ENCODE data around the gene NOC2L. TPM values are rescaled to one million over a fixed set of nuclear protein-coding genes. Genes with fewer than 3 reads are reported as not detected.
A peak's percentile ranks its signal among the peaks of the same experiment; 100 is the strongest.

Gene NOC2L
- total and polyA plus RNA-seq, 9 of the 15 experiments (the other 6 are each of a cell fraction or from before 2014, with no cell fraction given): 4.0 to 410 (median 200) TPM

- no peak for TF ChIP-seq MGA (IDR thresholded peaks at IDR 0.05)
- no peak for TF ChIP-seq ZBTB26 (CRISPR knock-in tag; IDR thresholded peaks at IDR 0.05)
- no peak for TF ChIP-seq ZNF408 (CRISPR knock-in tag; IDR thresholded peaks at IDR 0.05; ENCODE audit: low read depth)
- TF ChIP-seq SRSF9 (IDR thresholded peaks at IDR 0.05; ENCODE audit: borderline replicate concordance, low read depth, low read length): no peak
- no peak for TF ChIP-seq MAX (CRISPR knock-in tag; IDR thresholded peaks at IDR 0.05)
- no peak for TF ChIP-seq ARID2 (IDR thresholded peaks at IDR 0.05)
- TF ChIP-seq EP400 (IDR thresholded peaks at IDR 0.05): no peak
- peak in 1 of 3 experiments; percentile 57 for TF ChIP-seq YY1 (IDR thresholded peaks at IDR 0.05; ENCODE audit: borderline replicate concordance in 1 of 3, control insufficient read depth in 1 of 3, extremely low read depth in 1 of 3, insufficient read depth in 3 of 3, insufficient read length in 1 of 3, insufficient replicate concordance in 2 of 3, low read depth in 1 of 3, low read length in 2 of 3)
- no peak for TF ChIP-seq STAG1 (CRISPR knock-in tag; IDR thresholded peaks at IDR 0.05; ENCODE audit: borderline replicate concordance)
- TF ChIP-seq TAF15 (IDR thresholded peaks at IDR 0.05; ENCODE audit: low read depth, low read length): no peak
- no peak for TF ChIP-seq CEBPB (tag; IDR thresholded peaks at IDR 0.05)
- TF ChIP-seq ZC3H8 (IDR thresholded peaks at IDR 0.05): no peak
- no peak for TF ChIP-seq MLX (CRISPR knock-in tag; conservative IDR thresholded peaks at IDR 0.05)
- no peak for TF ChIP-seq SRSF3 (IDR thresholded peaks at IDR 0.05; ENCODE audit: insufficient read depth, low read length)
These were observed 40.8 kb upstream of the NOC2L start, which contains the start of gene HES4 (continued) for GRCh38 chr1:999725-1000356.
